HG02870 (cell line): Measurements from ENCODE around the gene MUC5AC.
"Not testable (repeated sequence)": the region's sequence is repeated elsewhere in the genome, so short reads cannot be mapped to it uniquely, and the experiment has no call there.

Experiments used
- ATAC-seq: cut with Tn5 transposase; IDR thresholded peaks from one replicate; pipeline ENCODE4 v1.9.1; 2021; ENCODE audit warnings: mild to moderate bottlenecking, moderate library complexity; ENCODE audit not compliant: unreplicated experiment

Gene MUC5AC

GRCh38 chr11:1206391-1207271 lies 48.9 kb downstream of the MUC5AC start:
- ATAC-seq: no peak

GRCh38 chr11:1207401-1208143 lies 49.8 kb downstream of the MUC5AC start:
- ATAC-seq: no peak

GRCh38 chr11:1208144-1208393 lies 50.3 kb downstream of the MUC5AC start:
- ATAC-seq: no peak

GRCh38 chr11:1208394-1209261 lies 50.9 kb downstream of the MUC5AC start:
- no peak for ATAC-seq

GRCh38 chr11:1209371-1210057 lies 51.8 kb downstream of the MUC5AC start:
- ATAC-seq: no peak

- ATAC-seq: no peak
Observed at GRCh38 chr11:1211838-1212237, 54.1 kb downstream of the MUC5AC start.

- ATAC-seq: not testable (repeated sequence)
Observed at GRCh38 chr11:1215826-1216225, 58.1 kb downstream of the MUC5AC start.

- no peak for ATAC-seq
Observed at GRCh38 chr11:1217151-1217550, 59.4 kb downstream of the MUC5AC start.

GRCh38 chr11:1218256-1218787 lies 60.6 kb downstream of the MUC5AC start:
- no peak for ATAC-seq

GRCh38 chr11:1218788-1219445 lies 61.2 kb downstream of the MUC5AC start:
- ATAC-seq: no peak

GRCh38 chr11:1219446-1219833 lies 61.7 kb downstream of the MUC5AC start:
- ATAC-seq: no peak

GRCh38 chr11:1219834-1220815 lies 62.4 kb downstream of the MUC5AC start:
- no peak for ATAC-seq

- ATAC-seq: no peak
Observed at GRCh38 chr11:1220941-1221721, 63.4 kb downstream of the MUC5AC start.

GRCh38 chr11:1221848-1222311 lies 64.1 kb downstream of the MUC5AC start:
- ATAC-seq: no peak

GRCh38 chr11:1222491-1223345 lies 65.0 kb downstream of the MUC5AC start, which contains the start of gene MUC5B:
Gene MUC5B, plus strand, starts transcription at chr11:1223066. Its CDS starts 58 bp downstream, at chr11:1223124.
- no peak for ATAC-seq

- no peak for ATAC-seq
Observed at GRCh38 chr11:1223346-1224110, 65.8 kb downstream of the MUC5AC start.
